GM12892 (cell line): ENCODE data around the gene TARM1.
A peak's percentile ranks its signal among the peaks of the same experiment; 100 is the strongest.
"Not testable (repeated sequence)": the region's sequence is repeated elsewhere in the genome, so short reads cannot be mapped to it uniquely, and the experiment has no call there.

Source experiments
- DNase-seq: peaks from one replicate; pipeline ENCODE4 v3.0.0; 2011; ENCODE audit not compliant: insufficient read length
- FAIRE-seq: peaks from 2 replicates; lab custom pipeline; 2011; peaks lifted over from hg19 to GRCh38; lab: Jason Lieb, UNC
- POLR2A ChIP-seq: IDR thresholded peaks from 2 replicates; pipeline ENCODE4 v1.6.1; 2011; ENCODE audit warnings: low read depth, low read length, control low read depth
- POLR2AphosphoS5 ChIP-seq: IDR thresholded peaks from 2 replicates; pipeline ENCODE4 v1.6.1; 2011; ENCODE audit warnings: low read depth, low read length, control low read depth
- TAF1 ChIP-seq: IDR thresholded peaks from 2 replicates; pipeline ENCODE4 v1.6.1; 2011; ENCODE audit warnings: low read depth, mild to moderate bottlenecking, control low read depth, low read length, borderline replicate concordance

The TARM1 gene

DNA sequence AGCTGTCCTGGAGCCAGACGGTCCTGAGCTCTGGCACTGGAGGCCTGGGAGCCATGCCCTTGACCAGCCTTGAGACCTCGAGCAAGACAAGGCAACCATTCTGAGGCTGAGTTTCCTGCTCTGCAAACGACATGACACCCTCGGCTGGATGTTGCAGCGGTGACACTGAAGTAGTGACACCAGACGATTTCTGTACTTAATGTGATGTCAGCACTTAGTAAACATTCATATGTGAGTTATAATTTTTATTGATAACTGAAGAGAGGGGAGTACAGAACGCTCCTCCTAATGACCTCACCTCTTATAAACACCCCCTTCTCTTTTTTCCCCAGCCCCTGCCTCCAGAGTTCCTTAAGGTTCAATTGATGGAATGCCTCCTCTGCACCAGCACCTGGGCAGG lies 27.3 kb upstream of the TARM1 start:
- no peak for FAIRE-seq
- no peak for TF ChIP-seq POLR2A
- TF ChIP-seq TAF1: no peak
- TF ChIP-seq POLR2AphosphoS5: no peak
- DNase-seq: no peak

GRCh38 chr19:54107876-54108490 lies 26.8 kb upstream of the TARM1 start:
- TF ChIP-seq POLR2AphosphoS5: no peak
- no peak for TF ChIP-seq TAF1
- TF ChIP-seq POLR2A: no peak
- DNase-seq (no peak), FAIRE-seq (no peak)

DNA sequence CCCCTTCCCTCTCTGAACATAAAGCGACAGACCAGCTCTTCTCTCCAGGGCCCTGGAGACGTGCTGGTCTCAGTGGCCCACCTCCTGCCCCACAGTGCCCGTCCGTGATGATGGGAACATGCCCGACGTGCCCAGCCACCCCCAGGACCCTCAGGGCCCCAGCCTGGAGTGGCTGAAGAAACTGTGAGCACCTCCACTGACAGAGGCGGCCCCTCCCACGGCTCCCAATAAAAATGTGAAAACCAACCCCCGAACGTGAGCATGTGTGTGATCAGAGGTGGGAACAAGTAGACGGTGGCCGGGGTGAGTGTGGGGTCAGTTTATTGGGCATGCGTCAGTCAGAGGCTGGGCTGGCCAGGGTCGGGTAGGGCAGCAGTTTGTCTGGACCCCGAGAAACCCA lies 25.6 kb upstream of the TARM1 start:
- FAIRE-seq (no peak), DNase-seq (no peak)
- no peak for TF ChIP-seq POLR2AphosphoS5
- TF ChIP-seq TAF1: no peak
- no peak for TF ChIP-seq POLR2A

GRCh38 chr19:54105796-54106195 lies 24.6 kb upstream of the TARM1 start:
- DNase-seq: no peak
- FAIRE-seq: no peak
- no peak for TF ChIP-seq POLR2A
- no peak for TF ChIP-seq TAF1
- no peak for TF ChIP-seq POLR2AphosphoS5

DNA sequence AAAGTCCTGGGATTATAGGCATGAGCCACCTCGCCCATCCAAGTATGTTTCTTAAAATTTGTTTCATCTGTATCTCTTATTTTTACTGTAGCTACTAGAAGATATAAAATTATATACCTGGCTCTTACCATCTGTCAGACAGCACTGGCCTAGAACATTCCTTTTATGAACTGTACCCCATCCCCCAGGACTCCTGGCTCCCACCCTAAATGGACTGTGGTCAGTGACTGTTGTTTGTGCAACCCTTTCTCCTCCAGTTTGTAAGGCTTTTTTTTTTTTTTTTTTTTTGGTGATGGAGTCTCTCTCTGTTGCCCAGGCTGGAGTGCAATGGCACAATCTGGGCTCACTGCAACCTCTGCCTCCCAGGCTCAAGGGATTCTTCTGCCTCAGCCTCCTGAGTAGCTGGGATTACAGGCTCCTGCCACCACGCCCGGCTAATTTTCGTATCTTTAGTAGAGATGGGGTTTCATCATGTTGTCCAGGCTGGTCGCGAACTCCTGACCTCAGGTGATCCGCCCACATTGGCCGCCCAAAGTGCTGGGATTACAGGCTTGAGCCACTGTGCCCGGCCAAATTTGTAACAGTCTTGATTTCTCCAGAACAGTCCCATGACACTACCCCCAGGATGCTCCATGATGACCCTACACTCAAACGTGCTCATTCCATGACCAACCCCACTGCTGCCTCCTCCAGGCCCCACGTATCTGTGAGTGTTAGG lies 24.0 kb upstream of the TARM1 start:
- TF ChIP-seq TAF1 (no peak), POLR2AphosphoS5 (no peak)
- DNase-seq (no peak), FAIRE-seq (no peak)

DNA sequence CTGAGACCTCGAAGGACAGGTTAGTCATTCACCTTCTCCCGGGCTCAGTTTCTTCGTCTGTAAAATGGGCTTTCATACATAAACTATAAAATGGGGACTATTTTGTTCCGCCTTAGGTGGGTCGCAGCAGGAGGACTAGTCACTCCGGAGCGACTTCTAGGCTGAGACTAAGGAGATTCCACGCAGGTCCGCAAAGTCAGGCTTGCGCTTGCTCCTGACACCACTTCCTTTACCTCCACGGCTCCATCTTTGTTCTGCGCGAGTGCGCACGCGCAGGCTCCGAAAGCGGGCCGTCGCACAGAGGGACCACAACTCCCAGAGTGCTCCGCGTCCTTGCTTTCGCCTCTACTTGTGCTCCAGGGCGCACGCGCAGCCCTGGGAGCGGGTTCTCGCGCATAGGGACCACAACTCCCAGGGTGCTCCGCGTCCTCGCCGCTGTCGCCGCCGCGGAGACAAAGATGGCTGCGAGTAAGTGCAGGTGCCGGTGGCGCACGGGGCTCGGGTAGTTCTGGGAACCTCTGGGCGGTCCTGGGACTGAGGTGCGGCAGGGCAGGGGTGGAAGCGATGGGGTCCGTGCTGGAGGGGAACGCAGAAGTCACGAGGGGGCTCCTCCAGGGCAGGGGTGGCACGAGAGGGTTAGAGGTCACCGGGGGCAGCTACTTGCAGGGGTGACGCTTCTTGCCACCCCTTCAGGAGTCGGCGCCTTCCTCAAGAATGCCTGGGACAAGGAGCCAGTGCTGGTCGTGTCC lies 21.4 kb upstream of the TARM1 start, which contains the start of gene NDUFA3:
Gene NDUFA3 (plus strand): TSS at position 435 of the 749 bp plus-strand sequence. CDS start 24 bp downstream, at position 459.
- TF ChIP-seq POLR2AphosphoS5 (peak; percentile 81), TAF1 (peak; percentile 63), POLR2A (peak; percentile 89)
- FAIRE-seq (peak; percentile 100), DNase-seq (peak; percentile 100)

DNA sequence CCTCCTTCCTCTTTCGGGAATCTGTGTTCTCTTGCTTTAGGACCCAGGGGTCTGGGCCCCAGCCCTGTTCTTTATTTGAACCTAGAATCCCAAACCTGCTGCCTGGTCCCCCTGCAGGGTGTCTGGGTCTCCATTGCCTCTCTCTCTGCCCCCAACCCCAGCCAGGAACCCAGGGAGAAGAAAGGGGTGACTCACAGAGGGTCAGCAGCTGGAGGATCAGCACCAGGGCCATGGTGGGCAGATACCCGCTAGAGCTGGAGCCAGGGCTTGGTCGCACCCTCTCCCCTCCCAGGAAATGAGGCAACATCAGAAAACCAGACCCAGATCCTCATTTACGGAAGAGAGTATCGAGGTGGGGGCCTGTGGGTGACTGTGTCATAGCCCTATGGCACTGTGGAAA lies 19.4 kb upstream of the TARM1 start, which contains the start of gene OSCAR:
Gene OSCAR (minus strand): TSS at position 243 of the 400 bp plus-strand sequence. CDS start 11 bp downstream, at position 232.
- DNase-seq: no peak
- no peak for FAIRE-seq
- TF ChIP-seq POLR2AphosphoS5 (no peak), TAF1 (no peak), POLR2A (no peak)

DNA sequence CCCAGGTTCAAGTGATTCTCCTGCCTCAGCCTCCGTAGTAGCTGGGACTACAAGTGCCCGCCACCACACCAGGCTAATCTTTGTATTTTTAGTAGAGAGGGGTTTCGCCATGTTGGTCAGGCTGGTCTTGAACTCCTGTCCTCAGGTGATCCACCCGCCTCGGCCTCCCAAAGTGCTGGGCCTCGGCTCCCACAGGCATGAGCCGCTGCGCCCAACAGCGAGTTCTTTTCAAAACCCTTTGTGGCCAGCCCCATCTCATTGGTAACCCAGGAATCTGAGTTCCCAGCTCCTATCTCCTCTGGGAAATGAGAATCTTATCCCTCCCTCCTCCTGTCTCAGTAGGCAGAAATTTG lies 18.7 kb upstream of the TARM1 start:
- not testable (repeated sequence) for FAIRE-seq

GRCh38 chr19:54099190-54099902 lies 18.2 kb upstream of the TARM1 start:
- DNase-seq: no peak
- FAIRE-seq: no peak
- TF ChIP-seq TAF1 (no peak), POLR2A (no peak), POLR2AphosphoS5 (no peak)

More for the DNA sequence above, 18.7 kb upstream of the TARM1 start:
- DNase-seq: not testable (repeated sequence)

DNA sequence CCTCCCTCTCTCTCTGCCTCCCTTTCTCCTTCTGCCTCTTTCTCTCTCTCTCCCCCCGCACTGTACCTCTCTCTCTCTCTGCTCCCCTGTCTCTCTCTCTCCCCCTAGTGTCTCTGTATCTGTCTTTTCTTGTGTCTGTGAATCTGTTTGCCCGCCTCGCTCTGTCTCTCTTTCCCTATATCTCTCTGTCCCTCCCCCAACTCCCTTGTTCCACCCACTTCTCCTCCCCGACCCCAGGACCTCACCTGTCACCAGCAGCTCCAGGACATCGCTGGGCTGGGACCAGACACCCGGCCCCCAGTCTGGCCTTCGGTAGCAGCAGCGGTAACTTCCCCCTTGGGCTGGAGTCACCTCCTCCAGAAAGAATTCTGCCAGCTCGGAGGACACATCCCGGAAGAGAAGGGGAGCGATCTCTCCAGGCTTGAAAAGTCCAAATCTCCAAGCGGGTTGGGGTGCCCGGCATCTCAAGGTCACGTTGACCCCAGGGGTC lies 15.5 kb upstream of the TARM1 start:
- DNase-seq (no peak), FAIRE-seq (no peak)
- TF ChIP-seq POLR2A: no peak
- TF ChIP-seq POLR2AphosphoS5: no peak
- no peak for TF ChIP-seq TAF1

DNA sequence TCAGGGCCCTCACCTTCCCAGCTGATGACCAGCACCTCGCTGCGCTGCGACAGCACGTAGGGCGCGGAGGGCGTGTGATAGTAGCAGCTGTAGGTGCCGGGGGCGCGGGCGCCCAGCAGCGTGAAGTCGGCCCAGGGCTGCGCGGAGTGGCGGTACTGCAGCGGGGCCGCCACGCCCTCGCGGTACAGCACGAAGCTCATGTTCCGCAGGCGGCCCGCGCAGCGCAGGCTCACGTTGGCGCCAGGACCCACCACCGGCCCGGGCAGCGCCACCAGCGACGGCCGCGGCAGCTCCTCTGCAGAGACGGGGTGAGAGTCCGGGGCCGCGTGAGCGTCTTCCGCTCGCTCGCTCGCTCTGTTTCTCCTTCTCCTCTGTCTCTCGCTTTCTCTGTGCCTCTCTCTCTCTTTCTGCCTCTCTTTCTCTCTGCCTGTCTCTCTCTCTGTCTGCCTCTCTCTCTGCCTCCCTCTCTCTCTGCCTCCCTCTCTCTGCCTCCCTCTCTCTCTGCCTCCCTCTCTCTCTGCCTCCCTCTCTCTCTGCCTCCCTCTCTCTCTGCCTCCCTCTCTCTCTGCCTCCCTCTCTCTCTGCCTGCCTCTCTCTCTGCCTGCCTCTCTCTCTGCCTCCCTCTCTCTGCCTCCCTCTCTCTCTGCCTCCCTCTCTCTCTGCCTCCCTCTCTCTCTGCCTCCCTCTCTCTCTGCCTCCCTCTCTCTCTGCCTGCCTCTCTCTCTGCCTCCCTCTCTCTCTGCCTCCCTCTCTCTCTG lies 14.9 kb upstream of the TARM1 start:
- not testable (repeated sequence) for DNase-seq, FAIRE-seq
